K562 (cell line): ENCODE measurements around the gene ZFYVE1. TPM values are rescaled to one million over a fixed set of nuclear protein-coding genes. Genes with fewer than 3 reads are reported as not detected.
A peak's percentile ranks its signal among the peaks of the same experiment; 100 is the strongest.

Source experiments
- CREM ChIP-seq: IDR thresholded peaks from 2 replicates; pipeline ENCODE4 v1.6.1; 2014; ENCODE audit warnings: antibody characterized with exemption, low read depth
- MYC ChIP-seq, 2 experiments: fragments of 250-450 bp in 1 of 2; sonication (Bioruptor Pico) in 1 of 2; IDR thresholded peaks; 2 replicates each; pipeline versions ENCODE4 v1.5.1 to v1.6.1; 2012 to 2021; ENCODE audit warnings: low read depth in 2 of 2, borderline replicate concordance in 1 of 2, improper control_type of control experiment in 1 of 2, low read length in 1 of 2, mild to moderate bottlenecking in 1 of 2, moderate library complexity in 1 of 2
- NFATC3 ChIP-seq: fragments of 450-650 bp; IDR thresholded peaks from 2 replicates; pipeline ENCODE4 v1.6.1; 2017; ENCODE audit warnings: mild to moderate bottlenecking
- SNIP1 ChIP-seq: fragments of 450-650 bp; IDR thresholded peaks from 2 replicates; pipeline ENCODE4 v1.7.1; 2017; ENCODE audit warnings: low read depth, mild to moderate bottlenecking
- ZNF311 ChIP-seq: fragments of 250-450 bp; sonication (Bioruptor Pico); IDR thresholded peaks from 2 replicates; pipeline ENCODE4 v1.4.0; 2020; ENCODE audit warnings: mild to moderate bottlenecking, moderate library complexity
- polyA plus RNA-seq, 8 experiments: library from polyadenylated mRNA; depleted of rRNA in 4 of 8; stranded (reverse) in 5 of 8; unstranded in 3 of 8; fragments of >200 nt; fragmentation: Nextera tagmentation in 2 of 8; fragmentation: Illumina TruSeq in 1 of 8; extraction: Ambion mirVana in 2 of 8; extraction: Trizol in 1 of 8; gene quantifications; 2 replicates each; pipeline versions ENCODE4 v1.2.1 to v1.2.3, GENCODE V29; 2011 to 2014; ENCODE audit warnings: inconsistent platforms in 1 of 8, missing spikeins in 1 of 8
- total RNA-seq, 7 experiments: library from RNA; depleted of rRNA in 6 of 7; stranded (reverse); fragments of >200 nt in 6 of 7; fragmentation: Illumina TruSeq in 2 of 7; extraction: Trizol in 2 of 7; gene quantifications; 2 replicates each; pipeline versions ENCODE4 v1.2.1 to v1.2.3, GENCODE V29; 2011 to 2021; ENCODE audit warnings: low replicate concordance in 1 of 7
- TF ChIP-seq, protein P1 (sequence below): fragments of 450-650 bp; IDR thresholded peaks from 2 replicates; pipeline ENCODE4 v1.6.1; 2014; ENCODE audit warnings: low read depth, mild to moderate bottlenecking, moderate library complexity, borderline replicate concordance
- TF ChIP-seq, protein P2 (sequence below): fragments of 200-800 bp; sonication (Bioruptor generic); IDR thresholded peaks from 2 replicates; pipeline ENCODE4 v1.6.1; 2017; ENCODE audit warnings: missing genetic modification characterization, missing compliant biosample characterization
- TF ChIP-seq, protein P3 (sequence below), 3 experiments: IDR thresholded peaks in 2 of 3; conservative IDR thresholded peaks in 1 of 3; 2 replicates each; pipeline ENCODE4 v1.5.1; 2011 to 2012; ENCODE audit warnings: low read length in 3 of 3, mild to moderate bottlenecking in 3 of 3, control low read depth in 2 of 3, improper control_type of control experiment in 1 of 3, inconsistent platforms in 1 of 3, low read depth in 1 of 3, mixed read lengths in 1 of 3, moderate library complexity in 1 of 3; ENCODE audit not compliant: insufficient read depth in 2 of 3
- TF ChIP-seq, protein P4 (sequence below): sonication (generic); formaldehyde crosslinking; IDR thresholded peaks from 2 replicates; pipeline ENCODE4 v1.8.1; 2023; ENCODE audit warnings: mild to moderate bottlenecking, missing genetic modification reagents
- TF ChIP-seq, protein P5 (sequence below): sonication (generic); formaldehyde crosslinking; IDR thresholded peaks from 2 replicates; pipeline ENCODE4 v1.8.1; 2023; ENCODE audit warnings: mild to moderate bottlenecking, missing genetic modification reagents
- TF ChIP-seq, protein P6 (sequence below), 2 experiments: fragments of 200-800 bp in 1 of 2; sonication (Bioruptor generic) in 1 of 2; sonication (generic) in 1 of 2; formaldehyde crosslinking in 1 of 2; IDR thresholded peaks in 1 of 2; conservative IDR thresholded peaks in 1 of 2; 2 replicates each; pipeline versions ENCODE4 v1.5.0 to v1.6.1; 2016 to 2020; ENCODE audit warnings: missing compliant biosample characterization in 1 of 2, missing genetic modification characterization in 1 of 2, missing genetic modification reagents in 1 of 2
- TF ChIP-seq, protein P7 (sequence below): fragments of 250-450 bp; sonication (Bioruptor Pico); IDR thresholded peaks from 2 replicates; pipeline ENCODE4 v1.5.0; 2021

The ZFYVE1 gene
- total and polyA plus RNA-seq, 9 of the 15 experiments (the other 6 are each of a cell fraction or from before 2014, with no cell fraction given), result 0.62 to 5.5 (median 3.4) TPM

DNA sequence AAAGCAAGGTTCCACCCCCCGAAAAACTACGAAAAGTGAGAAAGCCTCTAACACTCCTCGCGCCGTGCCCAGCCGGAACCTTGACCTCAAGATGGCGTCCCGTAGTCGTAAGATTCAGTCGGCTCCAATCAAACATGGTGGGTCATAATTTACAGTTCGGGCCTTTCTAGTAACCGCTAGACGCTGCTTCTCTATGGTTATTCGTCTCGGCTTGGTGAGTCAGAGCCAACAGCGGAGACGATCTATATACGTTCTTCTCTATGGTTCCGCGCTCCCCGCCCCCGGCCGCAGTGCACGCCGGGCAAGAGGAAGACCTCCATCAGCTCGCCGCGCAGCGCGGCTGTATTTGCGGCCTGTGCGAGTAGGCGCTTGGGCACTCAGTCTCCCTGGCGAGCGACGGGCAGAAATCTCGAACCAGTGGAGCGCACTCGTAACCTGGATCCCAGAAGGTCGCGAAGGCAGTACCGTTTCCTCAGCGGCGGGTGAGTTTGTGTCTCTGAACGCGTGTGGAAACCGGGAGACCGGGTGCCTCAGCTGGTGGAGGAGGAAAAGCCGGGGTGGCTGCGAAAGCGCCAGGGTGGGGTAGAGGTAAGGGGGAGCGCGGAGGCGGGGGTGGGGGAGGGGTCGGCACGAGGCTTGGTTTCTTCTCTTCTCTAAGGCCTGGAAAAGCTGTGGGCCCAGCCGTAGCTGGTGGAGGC lies 31.5 kb upstream of the ZFYVE1 start, which contains the start of gene RBM25 (continued):
- TF ChIP-seq, protein P1, sequence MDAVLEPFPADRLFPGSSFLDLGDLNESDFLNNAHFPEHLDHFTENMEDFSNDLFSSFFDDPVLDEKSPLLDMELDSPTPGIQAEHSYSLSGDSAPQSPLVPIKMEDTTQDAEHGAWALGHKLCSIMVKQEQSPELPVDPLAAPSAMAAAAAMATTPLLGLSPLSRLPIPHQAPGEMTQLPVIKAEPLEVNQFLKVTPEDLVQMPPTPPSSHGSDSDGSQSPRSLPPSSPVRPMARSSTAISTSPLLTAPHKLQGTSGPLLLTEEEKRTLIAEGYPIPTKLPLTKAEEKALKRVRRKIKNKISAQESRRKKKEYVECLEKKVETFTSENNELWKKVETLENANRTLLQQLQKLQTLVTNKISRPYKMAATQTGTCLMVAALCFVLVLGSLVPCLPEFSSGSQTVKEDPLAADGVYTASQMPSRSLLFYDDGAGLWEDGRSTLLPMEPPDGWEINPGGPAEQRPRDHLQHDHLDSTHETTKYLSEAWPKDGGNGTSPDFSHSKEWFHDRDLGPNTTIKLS, result peak; percentile 87; the same call in 1 of the 2 replicates
- no peak for TF ChIP-seq NFATC3
- TF ChIP-seq, protein P2, sequence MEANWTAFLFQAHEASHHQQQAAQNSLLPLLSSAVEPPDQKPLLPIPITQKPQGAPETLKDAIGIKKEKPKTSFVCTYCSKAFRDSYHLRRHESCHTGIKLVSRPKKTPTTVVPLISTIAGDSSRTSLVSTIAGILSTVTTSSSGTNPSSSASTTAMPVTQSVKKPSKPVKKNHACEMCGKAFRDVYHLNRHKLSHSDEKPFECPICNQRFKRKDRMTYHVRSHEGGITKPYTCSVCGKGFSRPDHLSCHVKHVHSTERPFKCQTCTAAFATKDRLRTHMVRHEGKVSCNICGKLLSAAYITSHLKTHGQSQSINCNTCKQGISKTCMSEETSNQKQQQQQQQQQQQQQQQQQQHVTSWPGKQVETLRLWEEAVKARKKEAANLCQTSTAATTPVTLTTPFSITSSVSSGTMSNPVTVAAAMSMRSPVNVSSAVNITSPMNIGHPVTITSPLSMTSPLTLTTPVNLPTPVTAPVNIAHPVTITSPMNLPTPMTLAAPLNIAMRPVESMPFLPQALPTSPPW (CRISPR knock-in tag), result peak; percentile 65
- peak; percentile 95 for TF ChIP-seq SNIP1
- TF ChIP-seq, protein P3, sequence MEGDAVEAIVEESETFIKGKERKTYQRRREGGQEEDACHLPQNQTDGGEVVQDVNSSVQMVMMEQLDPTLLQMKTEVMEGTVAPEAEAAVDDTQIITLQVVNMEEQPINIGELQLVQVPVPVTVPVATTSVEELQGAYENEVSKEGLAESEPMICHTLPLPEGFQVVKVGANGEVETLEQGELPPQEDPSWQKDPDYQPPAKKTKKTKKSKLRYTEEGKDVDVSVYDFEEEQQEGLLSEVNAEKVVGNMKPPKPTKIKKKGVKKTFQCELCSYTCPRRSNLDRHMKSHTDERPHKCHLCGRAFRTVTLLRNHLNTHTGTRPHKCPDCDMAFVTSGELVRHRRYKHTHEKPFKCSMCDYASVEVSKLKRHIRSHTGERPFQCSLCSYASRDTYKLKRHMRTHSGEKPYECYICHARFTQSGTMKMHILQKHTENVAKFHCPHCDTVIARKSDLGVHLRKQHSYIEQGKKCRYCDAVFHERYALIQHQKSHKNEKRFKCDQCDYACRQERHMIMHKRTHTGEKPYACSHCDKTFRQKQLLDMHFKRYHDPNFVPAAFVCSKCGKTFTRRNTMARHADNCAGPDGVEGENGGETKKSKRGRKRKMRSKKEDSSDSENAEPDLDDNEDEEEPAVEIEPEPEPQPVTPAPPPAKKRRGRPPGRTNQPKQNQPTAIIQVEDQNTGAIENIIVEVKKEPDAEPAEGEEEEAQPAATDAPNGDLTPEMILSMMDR (IDR thresholded peaks at IDR 0.05 in 2 of 3, conservative IDR thresholded peaks at IDR 0.05 in 1 of 3; ENCODE audit: insufficient read depth in 2 of 3, low read depth in 1 of 3, low read length in 3 of 3), result peak in 1 of 3 experiments; percentile 24; a peak in 2 of 6 replicates
- TF ChIP-seq CREM, result peak; percentile 76
- TF ChIP-seq, protein P4, sequence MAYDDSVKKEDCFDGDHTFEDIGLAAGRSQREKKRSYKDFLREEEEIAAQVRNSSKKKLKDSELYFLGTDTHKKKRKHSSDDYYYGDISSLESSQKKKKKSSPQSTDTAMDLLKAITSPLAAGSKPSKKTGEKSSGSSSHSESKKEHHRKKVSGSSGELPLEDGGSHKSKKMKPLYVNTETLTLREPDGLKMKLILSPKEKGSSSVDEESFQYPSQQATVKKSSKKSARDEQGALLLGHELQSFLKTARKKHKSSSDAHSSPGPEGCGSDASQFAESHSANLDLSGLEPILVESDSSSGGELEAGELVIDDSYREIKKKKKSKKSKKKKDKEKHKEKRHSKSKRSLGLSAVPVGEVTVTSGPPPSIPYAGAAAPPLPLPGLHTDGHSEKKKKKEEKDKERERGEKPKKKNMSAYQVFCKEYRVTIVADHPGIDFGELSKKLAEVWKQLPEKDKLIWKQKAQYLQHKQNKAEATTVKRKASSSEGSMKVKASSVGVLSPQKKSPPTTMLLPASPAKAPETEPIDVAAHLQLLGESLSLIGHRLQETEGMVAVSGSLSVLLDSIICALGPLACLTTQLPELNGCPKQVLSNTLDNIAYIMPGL (CRISPR knock-in tag), result 0 out of 2 replicates have a peak, but pooled peaks have one; percentile 47
- TF ChIP-seq, protein P5, sequence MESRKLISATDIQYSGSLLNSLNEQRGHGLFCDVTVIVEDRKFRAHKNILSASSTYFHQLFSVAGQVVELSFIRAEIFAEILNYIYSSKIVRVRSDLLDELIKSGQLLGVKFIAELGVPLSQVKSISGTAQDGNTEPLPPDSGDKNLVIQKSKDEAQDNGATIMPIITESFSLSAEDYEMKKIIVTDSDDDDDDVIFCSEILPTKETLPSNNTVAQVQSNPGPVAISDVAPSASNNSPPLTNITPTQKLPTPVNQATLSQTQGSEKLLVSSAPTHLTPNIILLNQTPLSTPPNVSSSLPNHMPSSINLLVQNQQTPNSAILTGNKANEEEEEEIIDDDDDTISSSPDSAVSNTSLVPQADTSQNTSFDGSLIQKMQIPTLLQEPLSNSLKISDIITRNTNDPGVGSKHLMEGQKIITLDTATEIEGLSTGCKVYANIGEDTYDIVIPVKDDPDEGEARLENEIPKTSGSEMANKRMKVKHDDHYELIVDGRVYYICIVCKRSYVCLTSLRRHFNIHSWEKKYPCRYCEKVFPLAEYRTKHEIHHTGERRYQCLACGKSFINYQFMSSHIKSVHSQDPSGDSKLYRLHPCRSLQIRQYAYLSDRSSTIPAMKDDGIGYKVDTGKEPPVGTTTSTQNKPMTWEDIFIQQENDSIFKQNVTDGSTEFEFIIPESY, result 0 out of 2 replicates have a peak, but pooled peaks have one; percentile 22
- TF ChIP-seq, protein P6, sequence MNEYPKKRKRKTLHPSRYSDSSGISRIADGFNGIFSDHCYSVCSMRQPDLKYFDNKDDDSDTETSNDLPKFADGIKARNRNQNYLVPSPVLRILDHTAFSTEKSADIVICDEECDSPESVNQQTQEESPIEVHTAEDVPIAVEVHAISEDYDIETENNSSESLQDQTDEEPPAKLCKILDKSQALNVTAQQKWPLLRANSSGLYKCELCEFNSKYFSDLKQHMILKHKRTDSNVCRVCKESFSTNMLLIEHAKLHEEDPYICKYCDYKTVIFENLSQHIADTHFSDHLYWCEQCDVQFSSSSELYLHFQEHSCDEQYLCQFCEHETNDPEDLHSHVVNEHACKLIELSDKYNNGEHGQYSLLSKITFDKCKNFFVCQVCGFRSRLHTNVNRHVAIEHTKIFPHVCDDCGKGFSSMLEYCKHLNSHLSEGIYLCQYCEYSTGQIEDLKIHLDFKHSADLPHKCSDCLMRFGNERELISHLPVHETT (CRISPR knock-in tag; conservative IDR thresholded peaks at IDR 0.05 in 1 of 2, IDR thresholded peaks at IDR 0.05 in 1 of 2), result peak in 1 of 2 experiments; percentile 67; a peak in 1 of 4 replicates
- TF ChIP-seq MYC (IDR thresholded peaks at IDR 0.05; ENCODE audit: low read depth, low read length), result peak; percentile 81
- TF ChIP-seq MYC (CRISPR knock-in tag; IDR thresholded peaks at IDR 0.05; ENCODE audit: borderline replicate concordance, low read depth), result no peak
- TF ChIP-seq, protein P7, sequence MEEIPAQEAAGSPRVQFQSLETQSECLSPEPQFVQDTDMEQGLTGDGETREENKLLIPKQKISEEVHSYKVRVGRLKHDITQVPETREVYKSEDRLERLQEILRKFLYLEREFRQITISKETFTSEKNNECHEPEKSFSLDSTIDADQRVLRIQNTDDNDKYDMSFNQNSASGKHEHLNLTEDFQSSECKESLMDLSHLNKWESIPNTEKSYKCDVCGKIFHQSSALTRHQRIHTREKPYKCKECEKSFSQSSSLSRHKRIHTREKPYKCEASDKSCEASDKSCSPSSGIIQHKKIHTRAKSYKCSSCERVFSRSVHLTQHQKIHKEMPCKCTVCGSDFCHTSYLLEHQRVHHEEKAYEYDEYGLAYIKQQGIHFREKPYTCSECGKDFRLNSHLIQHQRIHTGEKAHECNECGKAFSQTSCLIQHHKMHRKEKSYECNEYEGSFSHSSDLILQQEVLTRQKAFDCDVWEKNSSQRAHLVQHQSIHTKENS (CRISPR knock-in tag), result no peak
- TF ChIP-seq ZNF311 (CRISPR knock-in tag), result no peak
